IPS-NIHi7 (cell line): ENCODE data around the gene CIB2.
"Not testable (repeated sequence)": the region's sequence is repeated elsewhere in the genome, so short reads cannot be mapped to it uniquely, and the experiment has no call there.

Source experiments
- DNase-seq: peaks from one replicate; pipeline ENCODE4 v3.0.0; 2012; ENCODE audit warnings: mixed read lengths; ENCODE audit errors: extremely low spot score

The CIB2 gene

DNA sequence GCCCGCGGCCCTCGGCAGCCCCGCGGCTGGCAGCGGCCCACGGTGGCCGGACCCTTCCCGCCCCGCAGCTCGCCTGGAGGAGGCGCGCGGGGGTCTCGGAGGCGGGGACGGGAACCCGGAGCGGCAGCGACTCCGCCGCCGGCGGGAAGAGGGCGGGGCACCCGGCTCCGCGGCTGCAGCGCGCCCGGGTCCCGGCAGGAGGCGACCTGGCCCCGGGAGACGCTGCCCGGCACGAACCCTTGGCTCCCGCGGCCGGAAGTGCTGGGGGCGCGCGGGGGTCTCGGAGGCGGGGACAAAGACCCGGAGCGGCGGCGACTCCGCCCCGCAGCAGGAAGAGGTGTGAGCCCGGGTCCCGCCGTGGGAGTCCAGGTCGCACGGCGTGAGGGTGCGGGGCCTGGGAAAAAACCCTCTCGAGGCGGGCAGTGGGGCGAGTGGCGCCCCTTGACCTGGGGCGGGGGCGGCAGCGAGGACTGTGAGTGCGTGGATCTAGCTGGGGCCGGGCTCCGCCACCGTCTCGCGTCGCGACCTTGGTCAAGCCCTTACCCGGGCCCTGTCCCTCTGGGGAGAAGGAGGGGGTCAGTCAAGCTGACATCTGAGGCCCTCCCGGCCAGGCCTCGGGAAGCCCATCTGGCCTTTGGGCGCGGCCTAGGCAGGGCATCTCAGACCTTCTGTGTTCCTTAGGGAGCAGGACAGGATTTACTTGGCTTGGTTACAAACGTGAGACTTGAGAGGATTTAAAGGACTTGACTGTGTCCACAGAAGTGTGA lies at the start of gene CIB2:
Gene CIB2, minus strand, starts transcription at position 151 of the 767 bp plus-strand sequence. CDS start 230 bp downstream, outside the sequence.
- DNase-seq: peak; percentile 98

DNA sequence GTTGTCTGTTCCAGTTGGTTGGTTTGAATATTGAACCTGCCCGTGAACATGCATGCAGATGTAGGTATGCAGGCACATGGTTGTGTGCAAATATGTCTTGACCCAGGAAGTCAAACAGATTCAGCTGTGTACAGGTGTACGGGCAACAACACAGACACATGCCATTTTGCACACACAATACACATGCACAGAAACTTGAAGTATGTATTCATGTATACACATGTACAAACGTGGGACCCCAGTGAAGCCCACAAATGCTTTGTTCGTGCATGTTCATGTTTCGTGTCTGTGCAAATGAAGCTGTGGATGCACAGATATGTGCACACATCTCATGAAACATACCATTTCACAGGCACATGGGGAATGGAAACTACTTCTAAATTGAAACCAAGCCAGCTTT lies 48.7 kb upstream of the CIB2 start:
- no peak for DNase-seq

DNA sequence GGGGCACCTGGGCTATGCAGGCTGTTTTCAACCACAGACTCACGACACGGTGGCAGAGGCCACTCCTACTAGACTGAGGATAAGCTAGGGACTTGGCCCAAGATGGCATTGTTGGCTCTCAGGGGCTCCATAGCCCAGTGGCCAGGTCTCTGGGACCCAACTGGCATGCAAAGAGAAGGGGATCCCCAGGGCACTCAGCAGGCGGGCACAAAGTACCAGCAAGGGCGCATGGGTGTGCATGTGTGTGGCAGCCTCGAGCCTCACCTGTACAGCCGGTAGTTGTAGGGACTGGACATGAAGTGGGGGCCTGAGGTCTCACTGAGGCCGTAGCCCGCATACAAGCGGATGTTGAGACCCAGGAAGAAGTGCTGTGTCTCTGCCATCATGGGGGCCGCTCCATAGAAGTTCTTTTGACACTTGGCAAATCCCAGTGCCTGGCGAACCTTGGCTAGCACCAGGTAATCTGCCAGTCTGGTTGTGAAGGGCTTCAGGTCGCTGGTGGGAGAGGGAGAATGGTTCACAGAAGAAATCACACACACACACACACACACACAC lies 48.1 kb upstream of the CIB2 start:
- no peak for DNase-seq

GRCh38 chr15:78178064-78178463 lies 46.8 kb upstream of the CIB2 start:
- DNase-seq: no peak

DNA sequence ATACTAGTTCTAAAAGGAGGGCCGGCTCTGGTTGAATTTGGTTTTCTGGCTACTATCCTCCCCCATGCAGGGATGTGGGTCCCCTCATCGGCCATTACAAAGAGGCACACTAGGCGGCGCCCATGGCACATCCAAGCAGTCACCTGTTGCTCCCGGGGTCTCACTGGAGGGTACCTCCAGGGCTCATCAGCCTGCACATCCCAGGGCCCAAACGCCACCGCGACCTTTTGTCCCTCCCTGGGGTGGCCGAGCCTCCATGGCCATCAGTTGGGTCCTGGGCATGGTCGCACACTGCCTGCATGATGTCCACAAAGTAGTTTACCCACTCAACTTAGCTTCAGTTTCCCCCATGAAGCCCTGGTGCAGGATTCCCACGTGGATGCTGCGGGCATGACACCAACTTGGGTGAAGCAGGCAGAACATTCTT lies 46.2 kb upstream of the CIB2 start:
- DNase-seq: peak; percentile 89

DNA sequence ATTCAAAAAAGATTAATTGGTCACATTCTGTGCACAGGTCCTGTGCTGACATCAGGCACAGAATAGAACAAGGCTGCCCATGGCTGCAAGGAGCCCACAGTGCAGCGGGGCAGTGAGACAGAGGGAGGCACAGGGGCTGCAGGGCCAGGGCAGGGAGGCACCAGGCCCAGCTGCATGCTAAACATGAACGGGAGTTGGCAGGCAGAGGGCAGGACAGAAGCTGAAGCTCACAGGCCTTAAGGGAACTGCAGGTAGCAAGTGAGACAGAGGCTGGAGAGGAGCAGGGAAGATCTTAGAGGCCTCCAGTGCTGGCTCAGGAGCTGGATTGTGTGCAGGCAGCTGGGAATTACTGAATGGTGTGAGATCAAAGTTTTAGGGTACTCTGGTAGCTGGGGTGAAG lies 44.1 kb upstream of the CIB2 start:
- no peak for DNase-seq

DNA sequence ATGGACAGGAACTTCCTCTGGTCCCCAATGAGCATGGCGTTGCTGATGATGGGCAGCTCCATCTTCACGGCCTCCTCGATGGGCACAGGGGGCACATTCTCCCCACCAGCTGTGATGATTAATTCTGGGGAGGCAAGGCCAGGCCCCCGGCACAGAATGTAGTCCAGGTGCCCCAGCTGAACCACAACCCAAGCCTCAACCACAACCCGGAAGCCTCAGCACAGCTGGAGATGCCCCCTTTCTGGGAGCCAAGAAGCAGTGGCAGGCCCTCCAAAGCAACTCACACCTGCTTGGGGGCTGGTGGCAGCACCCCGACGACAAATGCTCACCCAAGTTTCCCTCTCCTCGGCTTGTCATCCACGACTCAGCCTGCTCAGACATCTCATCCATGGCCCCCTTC lies 43.2 kb upstream of the CIB2 start:
- DNase-seq: no peak

DNA sequence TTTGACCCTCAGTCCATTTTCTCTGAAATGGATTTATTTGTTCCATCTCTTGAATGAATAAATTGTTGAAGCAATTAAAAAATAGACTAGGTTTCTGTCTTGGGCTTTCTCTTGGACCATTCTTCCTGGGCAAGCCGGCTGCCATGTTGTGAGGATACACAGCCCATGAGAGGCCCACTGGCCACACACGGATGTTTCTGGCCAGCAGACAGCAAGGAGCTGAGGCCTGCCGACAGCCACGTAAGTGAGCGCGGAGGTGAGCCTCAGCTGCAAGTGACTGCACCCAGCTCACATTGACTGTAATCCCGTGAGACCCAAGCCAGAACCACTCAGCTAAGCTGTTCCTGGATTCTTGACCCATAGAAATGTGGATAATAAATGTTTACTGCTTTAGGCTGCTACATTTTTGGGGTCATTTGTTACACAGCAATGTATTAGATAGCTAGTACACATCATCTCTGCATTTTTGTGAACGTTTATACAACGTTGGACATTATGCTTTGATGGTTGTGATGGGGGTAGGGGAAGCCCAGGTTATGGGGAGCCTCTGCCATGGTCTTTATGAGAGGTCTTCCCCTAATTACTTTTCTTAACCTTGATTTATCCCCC lies 40.7 kb upstream of the CIB2 start:
- no peak for DNase-seq

GRCh38 chr15:78170848-78171773 lies 39.9 kb upstream of the CIB2 start:
- no peak for DNase-seq

DNA sequence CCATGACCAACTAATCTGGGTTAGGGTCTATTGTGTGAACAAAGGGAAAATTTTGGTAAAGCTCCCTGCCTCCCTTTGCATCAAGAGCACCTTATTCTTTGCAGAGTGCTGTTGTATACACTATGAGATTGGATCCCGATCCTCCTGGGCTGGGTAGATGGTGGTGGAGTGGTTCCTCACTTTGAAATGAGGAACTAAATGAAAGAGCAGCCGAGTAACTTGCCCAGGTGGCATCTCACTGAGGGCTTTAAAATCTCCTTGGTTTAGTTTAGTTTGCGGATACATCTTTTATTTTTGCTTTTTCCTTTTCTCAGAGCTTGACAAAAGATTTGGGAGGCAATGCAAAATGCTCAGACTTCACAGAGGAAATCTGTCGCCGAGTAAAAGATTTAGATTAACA lies 37.4 kb upstream of the CIB2 start:
- no peak for DNase-seq

GRCh38 chr15:78167227-78167888 lies 36.1 kb upstream of the CIB2 start:
- no peak for DNase-seq

DNA sequence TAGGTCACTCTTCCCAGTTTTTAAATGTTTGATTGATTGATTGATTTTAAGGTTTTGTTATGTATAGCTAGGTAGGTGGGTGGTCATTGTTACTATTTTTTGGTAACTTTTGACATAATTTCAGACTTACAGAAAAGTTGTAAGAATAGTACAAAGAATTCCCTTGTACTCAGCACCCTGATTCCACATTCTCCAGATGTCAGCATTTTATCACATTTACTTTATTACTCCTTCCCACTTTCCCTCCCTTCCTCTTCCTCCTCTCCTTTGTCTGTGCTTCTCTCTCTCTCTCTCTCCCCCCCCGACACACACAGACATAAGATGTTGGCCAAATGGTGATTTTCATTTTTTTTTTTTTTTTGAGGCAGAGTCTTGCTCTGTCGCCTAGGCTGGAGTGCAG lies 32.8 kb upstream of the CIB2 start:
- no peak for DNase-seq

DNA sequence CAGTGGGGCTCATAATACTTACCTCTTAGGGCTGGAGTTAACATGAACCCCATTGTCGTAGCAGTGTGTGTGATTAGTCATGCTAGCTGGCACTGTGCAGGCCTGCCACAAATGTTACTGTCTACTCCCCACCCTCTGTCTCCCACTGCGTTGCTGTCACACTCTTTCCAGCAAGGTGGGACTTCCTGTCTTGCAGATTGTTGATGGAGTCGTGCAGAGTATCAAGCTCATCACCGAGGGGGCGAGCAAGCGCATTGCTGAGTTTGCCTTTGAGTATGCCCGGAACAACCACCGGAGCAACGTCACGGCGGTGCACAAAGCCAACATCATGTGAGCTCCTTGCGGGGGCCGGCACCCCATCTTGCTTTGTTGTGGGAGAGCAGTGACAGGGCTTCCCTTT lies 30.8 kb upstream of the CIB2 start:
- DNase-seq: no peak

- no peak for DNase-seq
Measured at GRCh38 chr15:78159395-78159794, 28.1 kb upstream of the CIB2 start.

DNA sequence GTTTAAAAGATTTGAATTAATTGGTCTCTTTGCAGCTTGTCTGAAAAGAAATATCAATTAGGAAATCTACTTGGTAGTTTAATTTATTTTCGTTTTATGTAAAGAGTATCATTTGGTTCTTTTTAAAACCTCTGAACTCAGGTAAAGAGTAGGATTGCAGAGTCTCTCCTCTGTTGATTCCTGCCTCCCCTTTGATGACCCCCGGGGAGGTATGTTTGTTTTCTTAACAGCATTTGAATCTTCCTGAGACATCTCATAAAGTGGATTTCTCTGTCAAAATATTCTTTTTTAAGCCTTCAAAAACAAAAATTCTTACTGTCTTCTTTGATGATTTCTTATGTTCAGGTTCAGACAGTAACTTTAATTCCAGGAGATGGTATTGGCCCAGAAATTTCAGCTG lies 26.0 kb upstream of the CIB2 start:
- no peak for DNase-seq

- no peak for DNase-seq
Measured at GRCh38 chr15:78156653-78157052, 25.4 kb upstream of the CIB2 start.

GRCh38 chr15:78155355-78155939 lies 24.2 kb upstream of the CIB2 start:
- DNase-seq: no peak

- DNase-seq: no peak
Measured at GRCh38 chr15:78154955-78155354, 23.7 kb upstream of the CIB2 start.

- not testable (repeated sequence) for DNase-seq
Measured at GRCh38 chr15:78151075-78151474, 19.8 kb upstream of the CIB2 start.

- peak; percentile 50 for DNase-seq
Measured at GRCh38 chr15:78149805-78150751, 18.8 kb upstream of the CIB2 start.
